GM12878 (cell line): ENCODE data around the gene TSR3. TPM values are rescaled to one million over a fixed set of nuclear protein-coding genes. Genes with fewer than 3 reads are reported as not detected.

ENCODE experiments used
- ATAC-seq: fragments of 200-7000 bp; cut with Tn5 transposase; 3 replicates; pipeline ENCODE4 v1.9.1; 2020; ENCODE audit warnings: mild to moderate bottlenecking, moderate library complexity
- BruUV-seq: library from RNA; stranded (reverse); fragments of 400-500 nt; replicated peaks from 2 replicates; lab custom pipeline; 2021; lab: Mats Ljungman, UMichigan
- CTCF ChIA-PET: fragments of 300-600 bp; sonication (Branson Sonifier 250); formaldehyde crosslinking; extraction: SDS; loops from one replicate; lab custom pipeline; 2021; ENCODE audit warnings: inconsistent platforms; lab: Yijun Ruan, JAX
- POLR2A ChIA-PET: fragments of 350-600 bp; formaldehyde crosslinking; extraction: SDS; loops from one replicate; lab custom pipeline; 2021; ENCODE audit warnings: inconsistent platforms; lab: Charles Lee
- RAD21 ChIA-PET: fragments of 300-600 bp; sonication (Branson Sonifier 250); formaldehyde crosslinking; loops from one replicate; lab custom pipeline; 2023; ENCODE audit warnings: antibody characterized with exemption; ENCODE audit not compliant: unreplicated experiment; lab: Charles Lee
- SMC1A ChIA-PET: fragments of 300-600 bp; sonication (Branson Sonifier 250); formaldehyde crosslinking; loops from one replicate; lab custom pipeline; 2023; ENCODE audit not compliant: unreplicated experiment, uncharacterized antibody; lab: Charles Lee
- DNase-seq: peaks from one replicate; pipeline ENCODE4 v3.0.0-alpha.2; 2011; ENCODE audit warnings: low read depth, low spot score
- FAIRE-seq: peaks from 3 replicates; lab custom pipeline; 2011; peaks lifted over from hg19 to GRCh38; lab: Jason Lieb, UNC
- H2AFZ ChIP-seq: 2 replicates; pipeline ENCODE4 v1.6.0; 2011; ENCODE audit warnings: low read depth, low read length, control low read depth; ENCODE audit not compliant: control insufficient read depth
- H3K27ac ChIP-seq: 2 replicates; pipeline ENCODE4 v1.5.1; 2011; ENCODE audit warnings: control low read depth; ENCODE audit not compliant: control insufficient read depth, insufficient read depth
- H3K27me3 ChIP-seq, 2 experiments: replicated peaks in 1 of 2; 2 replicates each; pipeline versions ENCODE4 v1.6.0 to v1.6.1; 2011; ENCODE audit warnings: low read length in 1 of 2; ENCODE audit not compliant: control insufficient read depth in 2 of 2, insufficient read depth in 2 of 2
- H3K36me3 ChIP-seq, 2 experiments: 2 replicates each; pipeline ENCODE4 v1.5.1; 2011; ENCODE audit warnings: low read length in 1 of 2; ENCODE audit not compliant: control insufficient read depth in 2 of 2, insufficient read depth in 2 of 2
- H3K4me1 ChIP-seq: 2 replicates; pipeline ENCODE4 v1.6.1; 2011; ENCODE audit warnings: mild to moderate bottlenecking, low read length, moderate library complexity, mixed read lengths; ENCODE audit not compliant: control insufficient read depth, insufficient read depth
- H3K4me2 ChIP-seq: 2 replicates; pipeline ENCODE4 v1.6.0; 2011; ENCODE audit warnings: control low read depth; ENCODE audit not compliant: control insufficient read depth, insufficient read depth
- H3K4me3 ChIP-seq: fragments of 200-600 bp; sonication (generic); 2 replicates; pipeline ENCODE4 v1.5.1; 2016
- H3K79me2 ChIP-seq: 2 replicates; pipeline ENCODE4 v1.6.0; 2011; ENCODE audit warnings: low read length; ENCODE audit not compliant: control insufficient read depth, insufficient read depth
- H3K9ac ChIP-seq: 2 replicates; pipeline ENCODE4 v1.8.0; 2011; ENCODE audit warnings: low read length, control low read depth, mixed read lengths; ENCODE audit not compliant: control insufficient read depth, insufficient read depth
- H3K9me3 ChIP-seq: replicated peaks from 3 replicates; pipeline ENCODE4 v1.5.1; 2011; ENCODE audit warnings: mild to moderate bottlenecking, low read length; ENCODE audit not compliant: control insufficient read depth, insufficient read depth
- H4K20me1 ChIP-seq: 2 replicates; pipeline ENCODE4 v1.6.0; 2011; ENCODE audit not compliant: control insufficient read depth, insufficient read depth
- CEBPB ChIP-seq, 2 experiments: fragments of 150-350 bp in 1 of 2; IDR thresholded peaks; 2 replicates each; pipeline ENCODE4 v1.6.1; 2012 to 2014; ENCODE audit warnings: low read depth in 2 of 2, low read length in 2 of 2, borderline replicate concordance in 1 of 2, inconsistent platforms in 1 of 2
- MEF2A ChIP-seq: IDR thresholded peaks from 2 replicates; pipeline ENCODE4 v1.6.1; 2011; ENCODE audit warnings: low read depth, mild to moderate bottlenecking, low read length, moderate library complexity; ENCODE audit not compliant: insufficient read depth
- MLLT1 ChIP-seq: fragments of 450-650 bp; IDR thresholded peaks from 2 replicates; pipeline ENCODE4 v1.6.1; 2016; ENCODE audit warnings: mild to moderate bottlenecking
- SKIL ChIP-seq: fragments of 450-650 bp; IDR thresholded peaks from 2 replicates; pipeline ENCODE4 v1.6.1; 2017; ENCODE audit warnings: mild to moderate bottlenecking, low read depth, inconsistent platforms; ENCODE audit not compliant: poor library complexity, severe bottlenecking
- ZNF274 ChIP-seq: IDR thresholded peaks from one replicate; pipeline ENCODE4 v1.8.0; 2011; ENCODE audit not compliant: insufficient read length, insufficient read depth
- WGBS: methylation state at CpG from one replicate; pipeline ENCODE4 v1.1.6; 2016; ENCODE audit warnings: low lambda C conversion rate; ENCODE audit not compliant: insufficient replicate concordance, insufficient coverage; ENCODE audit errors: missing lambda C conversion rate; 5-methylcytosine and 5-hydroxymethylcytosine counted together
- in situ Hi-C: fragments of 300-500 bp; cut with MboI; formaldehyde crosslinking; loops from 9 replicates; pipeline ENCODE4 v1.14.3; 2018; ENCODE audit warnings: mixed read lengths
- intact Hi-C: fragments of 100-400 bp; cut with micrococcal nuclease; formaldehyde crosslinking; loops from one replicate; pipeline ENCODE4 v1.14.2; 2022; ENCODE audit not compliant: unreplicated experiment
- polyA plus RNA-seq, 11 experiments: library from polyadenylated mRNA; depleted of rRNA in 4 of 11; unstranded in 6 of 11; stranded (reverse) in 5 of 11; fragments of >200 nt; fragmentation: Nextera tagmentation in 4 of 11; fragmentation: Illumina TruSeq in 1 of 11; extraction: Ambion mirVana in 4 of 11; extraction: Trizol in 1 of 11; gene quantifications; 1 replicate in 1 of 11; 2 replicates in 10 of 11; pipeline versions ENCODE4 v1.2.1 to v1.2.3, GENCODE V29; 2011 to 2016; ENCODE audit warnings: inconsistent platforms in 2 of 11, missing spikeins in 2 of 11, low read depth in 1 of 11
- total RNA-seq, 4 experiments: library from RNA; depleted of rRNA in 3 of 4; stranded (reverse); fragments of >200 nt in 3 of 4; fragmentation: Illumina TruSeq in 1 of 4; extraction: Trizol in 1 of 4; gene quantifications; 2 replicates each; pipeline versions ENCODE4 v1.2.1 to v1.2.3, GENCODE V29; 2013 to 2021

Gene TSR3
- total and polyA plus RNA-seq, 10 of the 15 experiments (the other 5 are each of a cell fraction or from before 2014, with no cell fraction given): 3.4 to 108 (median 46.9) TPM

- Histone ChIP-seq H3K9me3 (peaks cover under 1% of the 10 kb centered on the region; the same call in 2 of the 3 replicates), H3K79me2 (no peaks in the 10 kb centered on the region), H2AFZ (no peak overlapping the region), H3K4me3 (no peak overlapping the region), H3K9ac (no peak overlapping the region), H3K27ac (no peak overlapping the region), H3K36me3 (no peaks in the 10 kb centered on the region), H3K4me2 (no peak overlapping the region), H3K27me3 (peaks cover 5 to 14% of the 10 kb centered on the region in 2 experiments; a peak in 3 of 4 replicates), H3K4me1 (peaks cover 9% of the 10 kb centered on the region; the same call in 1 of the 2 replicates), H4K20me1 (no peaks in the 10 kb centered on the region)
- WGBS: 20% methylated on average over 16 of the region's 16 CpGs
- intact Hi-C loops (no loop called here), in situ Hi-C loops (no loop called here)
- CTCF ChIA-PET: no interaction called here
- ATAC-seq (peak; percentile 12; the same call in 2 of the 3 replicates), FAIRE-seq (no peak), DNase-seq (no peak)
- BruUV-seq: no TSS peak
- RAD21 ChIA-PET: no interaction called here
- POLR2A ChIA-PET: no interaction called here
- TF ChIP-seq SKIL (no peak), ZNF274 (no peak), MEF2A (no peak), CEBPB (IDR thresholded peaks at IDR 0.05; ENCODE audit: borderline replicate concordance in 1 of 2, low read depth in 2 of 2, low read length in 2 of 2) (no peak), MLLT1 (no peak)
- SMC1A ChIA-PET: no interaction called here
Measured at GRCh38 chr16:1335211-1335971, 16.3 kb downstream of the TSR3 start.
